Activated CD8-positive, alpha-beta memory T cell treated with anti-CD3 and anti-CD28 coated beads, Interleukin-2, amount 50 U/mL, for 1 hour (primary cell): ENCODE results near the gene RNF208.

ENCODE experiments used
- DNase-seq: peaks from one replicate; pipeline ENCODE4 v3.0.0-alpha.2; 2020; ENCODE audit errors: extremely low read depth

Gene RNF208

GRCh38 chr9:137191691-137192447 lies 30.2 kb downstream of the RNF208 start:
- DNase-seq: no peak

- no peak for DNase-seq
Observed at GRCh38 chr9:137191245-137191644, 30.8 kb downstream of the RNF208 start.

DNA sequence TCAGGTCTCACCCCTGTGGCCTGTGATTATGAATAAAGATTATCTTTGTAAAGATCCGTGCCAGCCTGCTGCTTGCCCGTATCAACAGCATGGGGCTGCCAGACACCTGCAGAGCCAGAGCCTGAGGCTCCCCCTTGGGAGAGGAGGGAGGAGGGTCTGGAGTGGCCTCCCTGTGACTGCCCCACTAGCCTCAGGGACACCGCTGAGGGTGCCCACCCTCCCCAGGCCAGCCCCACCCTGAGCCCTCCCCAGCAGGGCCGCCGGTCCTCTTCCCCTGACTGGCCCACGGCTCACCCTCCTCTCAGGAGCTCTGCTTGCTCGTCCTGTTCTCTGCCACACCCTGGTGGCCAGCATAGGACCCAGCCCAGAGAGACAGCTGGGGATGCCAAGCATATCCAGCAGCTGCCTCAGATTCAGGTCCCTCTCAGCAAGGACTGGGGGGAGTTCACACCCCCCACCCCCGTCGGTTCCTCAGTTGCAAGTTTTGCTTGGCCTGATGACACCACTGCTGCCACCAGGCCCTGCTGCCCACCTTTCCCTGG lies 31.7 kb downstream of the RNF208 start:
- DNase-seq: no peak

DNA sequence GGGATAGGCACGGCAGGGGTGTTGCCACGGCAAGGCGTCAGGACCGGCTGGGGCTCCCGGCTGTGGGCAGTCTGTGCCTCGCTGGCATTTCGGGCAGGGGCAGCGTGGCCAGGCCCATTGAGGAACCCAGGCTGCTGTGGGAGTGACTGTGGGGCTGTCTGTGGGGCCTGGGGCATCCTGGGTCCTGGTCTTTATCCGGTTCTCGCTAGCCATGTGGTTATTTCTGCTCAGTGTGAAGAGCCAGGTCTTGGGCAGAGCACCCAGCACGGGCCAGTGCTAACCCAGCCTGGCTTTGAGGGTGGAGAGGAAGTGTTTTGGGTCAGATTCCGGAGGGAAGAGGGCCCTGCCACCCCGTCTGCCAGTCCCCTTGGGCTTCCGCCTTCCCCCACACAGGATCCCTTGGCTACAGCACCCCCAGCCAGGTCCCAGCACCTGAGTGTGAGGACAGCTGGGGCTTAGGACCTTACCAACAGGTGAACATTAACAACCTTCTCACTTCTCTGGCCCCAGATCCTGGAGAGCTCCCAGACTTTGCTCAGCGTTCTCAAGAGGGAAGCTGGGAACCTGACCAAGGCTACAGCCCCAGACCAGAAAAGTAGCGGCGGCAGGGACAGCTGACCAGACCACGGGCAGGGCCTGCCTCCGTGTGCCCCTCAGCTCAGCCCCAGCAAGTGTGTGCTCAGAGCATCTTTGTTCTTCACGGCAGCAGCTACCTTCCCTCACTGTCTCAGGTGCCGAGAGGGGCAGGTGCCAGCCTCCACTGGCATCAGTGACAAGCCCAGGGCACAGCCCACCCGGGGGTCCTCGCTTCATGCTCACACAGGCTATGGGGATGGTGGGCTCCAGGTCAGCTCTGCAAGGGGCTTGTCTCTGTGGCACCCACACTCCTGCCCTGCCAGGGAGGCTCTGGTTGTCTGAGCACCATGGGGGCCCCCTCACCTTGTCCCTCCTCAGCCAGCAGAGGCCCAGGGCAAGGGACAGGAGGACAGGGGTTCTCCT lies 32.4 kb downstream of the RNF208 start:
- DNase-seq: no peak

DNA sequence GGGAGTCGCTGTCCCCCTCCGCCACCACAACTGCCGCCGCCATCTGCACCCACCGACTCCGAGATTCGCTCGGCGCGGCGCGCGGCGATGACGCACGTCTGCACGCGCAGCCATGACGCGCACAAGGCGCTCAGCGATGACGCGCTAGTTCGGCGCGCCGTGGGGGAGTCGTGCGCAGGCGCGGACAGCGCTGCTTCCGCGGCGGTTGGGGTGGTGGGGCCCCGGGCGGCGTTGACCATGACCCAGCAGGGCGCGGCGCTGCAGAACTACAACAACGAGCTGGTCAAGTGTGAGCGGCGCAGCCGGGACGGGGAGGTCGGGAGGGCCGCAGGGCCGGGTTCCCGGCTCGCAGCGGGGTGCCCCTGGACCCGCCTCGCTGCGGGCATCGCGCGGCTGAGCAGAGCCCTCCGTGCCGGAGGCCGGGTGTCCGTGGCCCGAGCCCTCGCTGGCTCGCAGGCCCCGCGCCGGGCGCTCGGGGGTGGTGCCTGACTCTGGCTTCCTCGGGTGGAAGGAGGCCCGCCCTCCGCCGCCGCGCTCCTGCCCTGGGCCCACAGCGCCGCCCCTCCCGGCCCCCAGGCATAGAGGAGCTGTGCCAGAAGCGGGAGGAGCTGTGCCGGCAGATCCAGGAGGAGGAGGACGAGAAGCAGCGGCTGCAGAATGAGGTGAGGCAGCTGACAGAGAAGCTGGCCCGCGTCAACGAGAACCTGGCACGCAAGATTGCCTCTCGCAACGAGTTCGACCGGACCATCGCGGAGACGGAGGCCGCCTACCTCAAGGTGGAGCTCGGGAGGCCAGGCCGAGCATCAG lies 33.3 kb downstream of the RNF208 start, which contains the start of the genes ANAPC2 and SSNA1:
ANAPC2 (minus strand) TSS at position 71 of the 807 bp plus-strand sequence; CDS start at position 43, 28 bp downstream.
SSNA1 (plus strand) TSS at position 187 of the 807 bp plus-strand sequence; CDS start at position 238, 51 bp downstream.
- DNase-seq: peak; percentile 62

GRCh38 chr9:137188086-137188489 lies 34.0 kb downstream of the RNF208 start:
- no peak for DNase-seq

DNA sequence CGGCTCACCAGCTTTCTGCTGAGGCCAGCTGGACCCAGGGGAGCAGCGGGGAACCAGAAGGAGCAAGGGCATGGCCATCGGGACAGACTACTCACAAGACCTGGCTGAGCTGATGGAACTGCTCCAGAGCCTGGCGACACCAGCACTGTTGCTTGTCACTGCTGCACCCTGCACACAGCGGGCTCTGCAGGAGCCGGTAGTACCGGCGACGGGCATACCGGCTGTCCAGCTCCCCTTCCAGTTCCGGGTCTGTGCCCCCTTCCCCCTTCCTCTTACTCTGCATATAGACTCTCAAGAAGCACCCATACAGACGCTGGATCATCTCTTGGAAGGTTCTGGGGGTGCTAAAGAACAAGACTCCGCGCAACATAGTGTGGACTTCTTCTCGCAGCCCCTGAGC lies 34.7 kb downstream of the RNF208 start:
- no peak for DNase-seq

DNA sequence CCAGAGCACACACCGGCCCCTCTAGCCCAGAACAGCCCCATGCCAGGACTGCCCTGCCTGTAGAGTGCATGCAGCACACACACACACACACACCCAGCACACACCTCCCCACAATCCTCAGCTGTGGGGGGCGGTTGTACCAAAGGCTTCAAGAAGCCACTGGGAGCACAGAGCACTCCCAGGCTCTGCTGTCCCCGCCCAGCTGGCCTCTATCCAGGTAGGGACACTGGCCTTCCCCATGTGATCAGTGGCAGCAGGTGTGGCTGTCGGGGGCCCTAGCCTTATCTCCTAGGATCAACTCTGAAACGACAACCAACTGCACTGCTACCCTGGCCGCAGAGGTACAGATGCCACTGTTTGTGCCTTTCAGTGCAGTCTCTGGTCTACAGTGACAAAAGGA lies 35.7 kb downstream of the RNF208 start:
- DNase-seq: no peak

GRCh38 chr9:137185921-137186320 lies 36.1 kb downstream of the RNF208 start:
- no peak for DNase-seq

DNA sequence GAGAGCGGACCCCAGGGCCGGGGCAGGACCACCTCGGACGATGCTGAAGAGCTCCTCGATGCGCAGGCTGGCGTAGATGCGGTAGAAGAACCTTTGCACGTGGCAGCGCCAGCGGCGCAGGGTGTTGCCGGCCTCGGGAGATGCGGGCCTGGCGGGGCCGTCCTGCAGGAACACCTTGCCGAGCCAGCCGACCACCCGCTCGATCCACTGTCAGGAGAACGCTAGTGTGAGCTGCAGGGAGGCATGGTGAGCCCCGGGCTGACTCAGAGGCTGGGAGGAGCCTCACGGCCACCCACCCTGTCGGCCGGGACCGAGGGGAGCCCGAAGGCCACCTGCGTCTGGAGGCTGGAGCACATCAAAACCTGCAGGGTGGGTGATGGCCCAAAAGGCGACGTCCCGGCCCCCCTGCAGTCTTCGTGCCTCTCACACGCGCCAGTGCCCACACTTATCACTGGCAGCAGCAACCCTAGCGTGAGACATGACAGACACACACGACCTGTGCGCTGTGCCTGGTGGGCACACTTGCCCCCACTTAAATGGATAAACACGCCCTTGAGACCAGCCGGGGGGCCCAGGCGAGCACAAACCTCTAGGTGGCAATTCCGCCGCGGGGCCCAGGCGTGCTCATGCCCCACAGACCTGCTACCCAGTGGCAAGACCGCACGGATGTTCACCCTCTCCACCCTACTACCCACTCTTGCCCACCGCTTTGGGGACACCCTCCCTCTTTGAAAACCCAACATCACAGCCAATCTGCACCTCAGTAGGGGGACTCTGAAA lies 37.0 kb downstream of the RNF208 start:
- no peak for DNase-seq

DNA sequence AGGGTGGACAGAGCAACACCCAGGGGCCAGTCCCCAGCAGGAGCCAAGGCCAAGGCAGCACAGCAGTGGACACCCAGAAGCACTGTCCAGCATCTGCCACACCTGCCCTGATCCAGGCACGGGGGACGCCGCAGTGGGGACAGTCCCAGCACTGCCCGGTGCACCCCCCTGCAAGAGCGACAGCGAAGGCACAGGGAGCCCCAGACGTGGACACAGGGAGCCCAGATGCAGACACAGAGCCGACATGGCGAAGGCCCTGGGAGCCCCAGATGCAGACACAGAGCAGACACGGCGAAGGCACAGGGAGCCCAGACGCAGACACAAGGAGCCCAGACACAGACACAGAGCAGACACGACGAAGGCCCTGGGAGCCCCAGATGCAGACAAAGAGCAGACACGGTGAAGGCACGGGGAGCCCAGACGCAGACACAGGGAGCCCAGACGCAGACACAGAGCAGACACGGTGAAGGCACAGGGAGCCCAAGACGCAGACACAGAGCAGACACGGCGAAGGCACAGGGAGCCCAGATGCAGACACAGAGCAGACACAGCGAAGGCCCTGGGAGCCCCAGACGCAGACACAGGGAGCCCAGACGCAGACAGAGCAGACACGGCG lies 38.0 kb downstream of the RNF208 start:
- no peak for DNase-seq

DNA sequence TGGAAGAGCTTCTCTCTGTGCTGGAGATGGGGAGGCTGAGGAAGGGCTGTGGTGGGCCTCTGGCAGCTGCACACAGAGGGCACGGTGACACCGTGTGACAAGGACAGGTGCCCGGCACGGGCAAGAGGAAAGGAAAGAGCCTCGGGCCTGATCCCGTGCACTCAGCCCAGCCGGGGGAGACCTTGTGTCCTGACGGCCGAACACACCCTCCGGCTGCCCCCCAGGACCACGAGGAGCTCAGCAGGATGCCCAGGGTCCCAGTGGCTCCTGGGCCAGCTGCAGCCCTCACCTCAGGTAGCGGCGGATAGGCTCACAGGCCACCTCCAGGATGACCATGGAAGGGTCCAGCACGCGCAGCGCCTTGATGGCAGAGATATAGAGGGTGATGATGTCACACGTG lies 39.2 kb downstream of the RNF208 start:
- DNase-seq: no peak

GRCh38 chr9:137181680-137182079 lies 40.4 kb downstream of the RNF208 start:
- DNase-seq: no peak

DNA sequence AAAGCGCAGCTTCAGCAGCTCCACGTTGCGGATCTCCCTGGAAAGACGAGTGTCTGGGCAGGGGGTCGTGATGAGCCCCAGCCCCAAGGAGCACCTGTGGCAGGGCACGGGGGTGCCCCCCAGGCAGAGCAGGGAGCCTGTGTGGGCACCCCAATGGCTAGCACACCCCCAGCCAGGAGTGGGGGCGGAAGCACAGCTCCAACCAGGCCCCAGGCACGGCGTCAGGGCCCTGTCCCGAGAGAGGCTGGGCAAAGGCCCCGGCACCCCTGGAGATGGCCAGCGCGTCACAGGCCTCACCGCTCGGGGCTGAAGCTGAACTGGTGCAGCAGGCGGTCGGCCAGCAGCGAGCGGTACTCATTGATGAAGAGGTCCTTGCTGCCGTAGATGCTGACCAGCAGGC lies 41.5 kb downstream of the RNF208 start:
- no peak for DNase-seq

GRCh38 chr9:137179761-137180160 lies 42.3 kb downstream of the RNF208 start:
- DNase-seq: no peak

DNA sequence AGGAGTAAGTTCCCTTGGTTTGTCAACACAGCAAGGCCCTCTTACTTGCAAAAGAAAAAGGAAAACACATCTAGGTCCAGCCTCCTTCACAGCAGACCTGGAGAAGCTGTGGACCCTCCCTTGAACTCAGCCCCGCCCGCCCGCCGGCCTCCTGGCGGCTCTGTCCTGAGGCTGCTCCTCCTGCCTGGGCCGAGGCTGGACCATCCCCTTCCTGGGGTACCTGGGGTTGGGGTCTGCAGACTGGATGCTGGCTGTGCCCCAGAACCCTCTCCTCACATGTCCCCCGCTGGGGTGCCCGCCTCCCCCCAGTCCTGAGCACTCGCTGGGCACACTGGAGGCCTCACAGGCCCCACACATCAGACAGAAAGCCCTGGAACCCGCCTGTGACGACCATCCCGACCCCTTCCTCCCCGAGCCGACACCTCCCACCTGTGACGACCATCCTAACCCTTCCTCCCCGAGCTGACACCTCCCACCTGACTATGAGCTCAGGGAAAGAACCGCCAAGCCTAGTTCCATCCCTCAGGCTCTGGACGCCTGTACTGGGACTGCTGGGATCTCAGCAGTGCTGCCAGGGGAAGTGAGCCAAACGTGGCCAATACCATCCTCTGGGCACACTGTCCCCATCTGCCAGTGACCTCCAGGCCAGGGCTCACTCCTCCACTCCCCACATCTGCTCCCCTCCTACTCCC lies 43.0 kb downstream of the RNF208 start:
- DNase-seq: no peak

GRCh38 chr9:137178201-137178938 lies 43.7 kb downstream of the RNF208 start:
- DNase-seq: no peak

- DNase-seq: no peak
Observed at GRCh38 chr9:137176302-137177182, 45.5 kb downstream of the RNF208 start.
